Testis (tissue), 2 donors: ENCODE results near the gene PRKCA.

Experiments used
- POLR2A ChIP-seq: fragments of 450-650 bp; IDR thresholded peaks from one replicate; pipeline ENCODE4 v1.6.1; 2017; ENCODE audit warnings: antibody characterized with exemption, mild to moderate bottlenecking, moderate library complexity
- TF ChIP-seq, protein P1 (sequence below), 3 experiments: fragments of 450-650 bp in 2 of 3; fragments of 200-600 bp in 1 of 3; sonication (generic) in 1 of 3; IDR thresholded peaks; one replicate each; pipeline ENCODE4 v1.5.1; 2016 to 2019; ENCODE audit warnings: antibody characterized with exemption in 3 of 3, mild to moderate bottlenecking in 2 of 3, moderate library complexity in 1 of 3

- TF ChIP-seq, protein P1, sequence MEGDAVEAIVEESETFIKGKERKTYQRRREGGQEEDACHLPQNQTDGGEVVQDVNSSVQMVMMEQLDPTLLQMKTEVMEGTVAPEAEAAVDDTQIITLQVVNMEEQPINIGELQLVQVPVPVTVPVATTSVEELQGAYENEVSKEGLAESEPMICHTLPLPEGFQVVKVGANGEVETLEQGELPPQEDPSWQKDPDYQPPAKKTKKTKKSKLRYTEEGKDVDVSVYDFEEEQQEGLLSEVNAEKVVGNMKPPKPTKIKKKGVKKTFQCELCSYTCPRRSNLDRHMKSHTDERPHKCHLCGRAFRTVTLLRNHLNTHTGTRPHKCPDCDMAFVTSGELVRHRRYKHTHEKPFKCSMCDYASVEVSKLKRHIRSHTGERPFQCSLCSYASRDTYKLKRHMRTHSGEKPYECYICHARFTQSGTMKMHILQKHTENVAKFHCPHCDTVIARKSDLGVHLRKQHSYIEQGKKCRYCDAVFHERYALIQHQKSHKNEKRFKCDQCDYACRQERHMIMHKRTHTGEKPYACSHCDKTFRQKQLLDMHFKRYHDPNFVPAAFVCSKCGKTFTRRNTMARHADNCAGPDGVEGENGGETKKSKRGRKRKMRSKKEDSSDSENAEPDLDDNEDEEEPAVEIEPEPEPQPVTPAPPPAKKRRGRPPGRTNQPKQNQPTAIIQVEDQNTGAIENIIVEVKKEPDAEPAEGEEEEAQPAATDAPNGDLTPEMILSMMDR (IDR thresholded peaks at IDR 0.05), result no peak
- no peak for TF ChIP-seq POLR2A
Measured at GRCh38 chr17:66722341-66722740, 419.9 kb downstream of the PRKCA start.
